Stomach (tissue), 4 donors: ENCODE results near the gene FBXL17.

Source experiments
- CTCF ChIP-seq, 7 experiments: fragments of 450-650 bp in 4 of 7; fragments of 200-600 bp in 3 of 7; sonication (generic) in 3 of 7; IDR thresholded peaks; one replicate each; pipeline ENCODE4 v1.5.1; 2016 to 2019; ENCODE audit warnings: antibody characterized with exemption in 7 of 7, control low read depth in 2 of 7, mild to moderate bottlenecking in 1 of 7
- EP300 ChIP-seq: sonication (generic); formaldehyde crosslinking; IDR thresholded peaks from one replicate; pipeline ENCODE4 v1.6.1; 2017; ENCODE audit warnings: antibody characterized with exemption
- POLR2A ChIP-seq, 4 donors: fragments of 450-650 bp; IDR thresholded peaks; one replicate each; pipeline ENCODE4 v1.6.1; 2016; ENCODE audit warnings: antibody characterized with exemption in 4 of 4, control low read depth in 2 of 4, mild to moderate bottlenecking in 1 of 4, moderate library complexity in 1 of 4
- POLR2AphosphoS5 ChIP-seq, 3 donors: sonication (generic); formaldehyde crosslinking; IDR thresholded peaks; one replicate each; pipeline ENCODE4 v1.6.1; 2016; ENCODE audit warnings: antibody characterized with exemption in 3 of 3

- no peak for TF ChIP-seq POLR2A (IDR thresholded peaks at IDR 0.05)
- TF ChIP-seq CTCF (IDR thresholded peaks at IDR 0.05) = no peak
- TF ChIP-seq EP300 = no peak
- TF ChIP-seq POLR2AphosphoS5 (IDR thresholded peaks at IDR 0.05) = no peak
Measured at GRCh38 chr5:107949688-107950341, 432.1 kb downstream of the FBXL17 start.
